A549 (cell line): ENCODE data around the gene LPAR6. TPM values are rescaled to one million over a fixed set of nuclear protein-coding genes. Genes with fewer than 3 reads are reported as not detected.

Experiments
- ATAC-seq, 2 experiments: fragments of 200-7000 bp in 1 of 2; fragments of >200 bp in 1 of 2; cut with Nextera tagmentation in 1 of 2; cut with Tn5 transposase in 1 of 2; 3 replicates each; pipeline versions ENCODE4 v1.8.0 to v1.9.1; 2018 to 2020; ENCODE audit warnings: mild to moderate bottlenecking in 1 of 2, moderate library complexity in 1 of 2
- CTCF ChIA-PET: fragments of 300-600 bp; sonication (Branson Sonifier 250); formaldehyde crosslinking; extraction: SDS; loops from one replicate; lab custom pipeline; 2021; ENCODE audit warnings: antibody characterized with exemption, inconsistent platforms; lab: Yijun Ruan, JAX
- POLR2A ChIA-PET: fragments of 350-600 bp; formaldehyde crosslinking; extraction: SDS; loops from one replicate; lab custom pipeline; 2021; ENCODE audit warnings: antibody characterized with exemption, inconsistent platforms; lab: Yijun Ruan, JAX
- DNase-seq, 2 experiments: peaks; one replicate each; pipeline versions ENCODE4 v3.0.0 to v3.0.0-alpha.2; 2011 to 2016; ENCODE audit warnings: low read depth in 1 of 2, low spot score in 1 of 2
- FAIRE-seq: peaks from 2 replicates; lab custom pipeline; 2011; peaks lifted over from hg19 to GRCh38; lab: Jason Lieb, UNC
- H3K27ac ChIP-seq, 2 experiments: fragments of >200 bp; sonication (Bioruptor Twin); formaldehyde crosslinking; 3 replicates each; pipeline ENCODE4 v1.5.1; 2016 to 2017
- H3K4me1 ChIP-seq: fragments of >200 bp; sonication (Bioruptor Twin); formaldehyde crosslinking; 3 replicates; pipeline ENCODE4 v1.6.1; 2016
- H3K4me2 ChIP-seq: fragments of >200 bp; sonication (Bioruptor Twin); formaldehyde crosslinking; 3 replicates; pipeline ENCODE4 v1.6.1; 2016
- H3K4me3 ChIP-seq: fragments of >200 bp; sonication (Bioruptor Twin); formaldehyde crosslinking; 3 replicates; pipeline ENCODE4 v1.5.1; 2016
- H3K9me3 ChIP-seq: fragments of >200 bp; sonication (Bioruptor Twin); formaldehyde crosslinking; 3 replicates; pipeline ENCODE4 v1.6.1; 2016
- CHD2 ChIP-seq: fragments of 150-350 bp; IDR thresholded peaks from 2 replicates; pipeline ENCODE4 v1.6.1; 2014; ENCODE audit warnings: low read length; ENCODE audit not compliant: partially characterized antibody
- CTCF ChIP-seq: fragments of >200 bp; sonication (Bioruptor Twin); formaldehyde crosslinking; IDR thresholded peaks from 3 replicates; pipeline ENCODE4 v1.5.1; 2016
- EP300 ChIP-seq, 2 experiments: fragments of >200 bp; sonication (Bioruptor Twin); formaldehyde crosslinking; IDR thresholded peaks; 2 replicates in 1 of 2; 3 replicates in 1 of 2; pipeline ENCODE4 v1.6.1; 2016 to 2017
- HES2 ChIP-seq: fragments of >200 bp; sonication (Bioruptor Twin); formaldehyde crosslinking; IDR thresholded peaks from 2 replicates; pipeline ENCODE4 v1.6.1; 2016
- HEYL ChIP-seq: fragments of 250-450 bp; sonication (Bioruptor Pico); IDR thresholded peaks from 2 replicates; pipeline ENCODE4 v1.8.0; 2021; ENCODE audit warnings: mild to moderate bottlenecking, moderate library complexity
- HOXB13 ChIP-seq: fragments of 250-450 bp; sonication (Bioruptor Pico); IDR thresholded peaks from 2 replicates; pipeline ENCODE4 v1.5.0; 2020; ENCODE audit warnings: low read depth, mild to moderate bottlenecking, moderate library complexity
- HOXB5 ChIP-seq: fragments of 250-450 bp; sonication (Bioruptor Pico); IDR thresholded peaks from 2 replicates; pipeline ENCODE4 v1.5.0; 2020; ENCODE audit warnings: mild to moderate bottlenecking, moderate library complexity
- JUNB ChIP-seq: fragments of >200 bp; sonication (Bioruptor Twin); formaldehyde crosslinking; IDR thresholded peaks from 2 replicates; pipeline ENCODE4 v1.6.1; 2016
- KDM1A ChIP-seq: fragments of 200-600 bp; sonication (generic); IDR thresholded peaks from 2 replicates; pipeline ENCODE4 v1.6.1; 2016; ENCODE audit warnings: low read depth, mild to moderate bottlenecking
- KDM5A ChIP-seq: fragments of 200-600 bp; sonication (generic); IDR thresholded peaks from 2 replicates; pipeline ENCODE4 v1.6.1; 2016; ENCODE audit warnings: antibody characterized with exemption, mild to moderate bottlenecking
- MAFK ChIP-seq: fragments of 450-650 bp; IDR thresholded peaks from 2 replicates; pipeline ENCODE4 v1.6.1; 2014; ENCODE audit not compliant: partially characterized antibody
- MAX ChIP-seq: IDR thresholded peaks from 2 replicates; pipeline ENCODE4 v1.6.1; 2012
- MYC ChIP-seq: IDR thresholded peaks from 2 replicates; pipeline ENCODE4 v1.6.1; 2012; ENCODE audit warnings: mild to moderate bottlenecking, inconsistent platforms, low read length, improper control_type of control experiment, borderline replicate concordance
- NR3C1 ChIP-seq: fragments of >200 bp; sonication (Bioruptor Twin); formaldehyde crosslinking; IDR thresholded peaks from 3 replicates; pipeline ENCODE4 v1.6.1; 2017
- POLR2AphosphoS2 ChIP-seq: conservative IDR thresholded peaks from 2 replicates; pipeline ENCODE4 v1.6.1; 2012; ENCODE audit warnings: low read length, improper control_type of control experiment, inconsistent platforms
- RAD21 ChIP-seq, 2 experiments: fragments of >200 bp in 1 of 2; sonication (Bioruptor Twin) in 1 of 2; formaldehyde crosslinking in 1 of 2; IDR thresholded peaks in 1 of 2; conservative IDR thresholded peaks in 1 of 2; 2 replicates in 1 of 2; 3 replicates in 1 of 2; pipeline ENCODE4 v1.6.1; 2012 to 2018; ENCODE audit warnings: inconsistent platforms in 1 of 2
- REST ChIP-seq: fragments of 200-600 bp; sonication (generic); IDR thresholded peaks from 2 replicates; pipeline ENCODE4 v1.6.1; 2016; ENCODE audit warnings: antibody characterized with exemption, mild to moderate bottlenecking, moderate library complexity
- RFX5 ChIP-seq: fragments of 450-650 bp; IDR thresholded peaks from 2 replicates; pipeline ENCODE4 v1.7.1; 2014; ENCODE audit warnings: antibody characterized with exemption, mild to moderate bottlenecking, moderate library complexity
- RNF2 ChIP-seq: fragments of 200-600 bp; sonication (generic); IDR thresholded peaks from 2 replicates; pipeline ENCODE4 v1.6.1; 2016; ENCODE audit warnings: low read depth, mild to moderate bottlenecking, antibody characterized with exemption, moderate library complexity, borderline replicate concordance
- SREBF2 ChIP-seq: fragments of 450-650 bp; IDR thresholded peaks from 2 replicates; pipeline ENCODE4 v1.6.1; 2014; ENCODE audit warnings: mild to moderate bottlenecking, moderate library complexity
- USF2 ChIP-seq: fragments of 450-650 bp; IDR thresholded peaks from 2 replicates; pipeline ENCODE4 v1.6.1; 2014; ENCODE audit warnings: antibody characterized with exemption
- ZFP36 ChIP-seq: fragments of 450-650 bp; IDR thresholded peaks from 2 replicates; pipeline ENCODE4 v1.6.1; 2014; ENCODE audit warnings: borderline replicate concordance; ENCODE audit not compliant: partially characterized antibody
- ZSCAN20 ChIP-seq: fragments of 250-450 bp; sonication (Bioruptor Pico); IDR thresholded peaks from 2 replicates; pipeline ENCODE4 v1.8.0; 2022; ENCODE audit warnings: mild to moderate bottlenecking, moderate library complexity
- WGBS: methylation state at CpG from one replicate; pipeline ENCODE4 v1.1.6; 2017; ENCODE audit errors: missing lambda C conversion rate; 5-methylcytosine and 5-hydroxymethylcytosine counted together
- polyA plus RNA-seq, 4 experiments: library from polyadenylated mRNA; depleted of rRNA in 3 of 4; stranded (reverse); fragments of >200 nt; fragmentation: RNase III in 1 of 4; extraction: RNeasy Plus Mini Kit Qiagen cat#74134 plus additional on column Dnase treatment in 1 of 4; gene quantifications; 2 replicates in 3 of 4; 3 replicates in 1 of 4; pipeline ENCODE4 v1.2.3, GENCODE V29; 2011 to 2017

LPAR6 gene
- polyA plus RNA-seq, 2 of the 4 experiments (the other 2 are of a cell fraction) = 2.0 to 6.0 TPM

GRCh38 chr13:48393698-48394085 is 19.2 kb downstream of the LPAR6 start:
- ChIA-PET POLR2A (no interaction called here), CTCF (no interaction called here)
- FAIRE-seq = no peak
- peaks cover 10% of the 10 kb centered on the region for H3K4me1 ChIP-seq
- peaks cover 7% of the 10 kb centered on the region; the same call in 2 of the 3 replicates for H3K9me3 ChIP-seq
- H3K4me3 ChIP-seq = no peak overlapping the region
- H3K4me2 ChIP-seq = no peak overlapping the region
- no peak for TF ChIP-seq POLR2AphosphoS2
- no peak for TF ChIP-seq NR3C1
- TF ChIP-seq REST = no peak
- no peak for TF ChIP-seq RNF2
- TF ChIP-seq RFX5 = no peak
- no peak for TF ChIP-seq KDM5A
- TF ChIP-seq ZFP36 = no peak
- TF ChIP-seq CHD2 = no peak
- TF ChIP-seq JUNB = no peak
- no peak for TF ChIP-seq ZSCAN20 (CRISPR knock-in tag)
- WGBS = 93% methylated on average over 2 of the region's 2 CpGs
- H3K27ac ChIP-seq = no peak overlapping the region
- no peak for DNase-seq
- no peak for ATAC-seq

- WGBS = 85% methylated on average over 3 of the region's 3 CpGs
- Histone ChIP-seq H3K4me1 (peaks cover 5% of the 10 kb centered on the region), H3K4me2 (no peak overlapping the region), H3K27ac (no peak overlapping the region), H3K9me3 (peaks cover 7% of the 10 kb centered on the region; the same call in 2 of the 3 replicates), H3K4me3 (no peak overlapping the region)
- no peak for ATAC-seq
- no peak for FAIRE-seq
- no peak for TF ChIP-seq CTCF
- no peak for TF ChIP-seq SREBF2
- TF ChIP-seq RFX5 = no peak
- TF ChIP-seq KDM1A = no peak
- no peak for TF ChIP-seq MAX
- no peak for TF ChIP-seq KDM5A
- no peak for TF ChIP-seq RAD21 (conservative IDR thresholded peaks at IDR 0.05 in 1 of 2, IDR thresholded peaks at IDR 0.05 in 1 of 2)
- no peak for TF ChIP-seq ZFP36
- no peak for TF ChIP-seq EP300 (IDR thresholded peaks at IDR 0.05)
- no peak for TF ChIP-seq HEYL
- TF ChIP-seq HES2 = no peak
- no peak for TF ChIP-seq MAFK
- no peak for TF ChIP-seq USF2
- TF ChIP-seq HOXB5 (CRISPR knock-in tag) = no peak
- TF ChIP-seq HOXB13 (CRISPR knock-in tag) = no peak
- no peak for TF ChIP-seq MYC
- ChIA-PET CTCF (no interaction called here), POLR2A (no interaction called here)
- DNase-seq = no peak
Measured at GRCh38 chr13:48393030-48393697, 19.7 kb downstream of the LPAR6 start.
